NT2/D1 (cell line): ENCODE results near the gene SERPIND1.

ENCODE experiments used
- YY1 ChIP-seq: IDR thresholded peaks from 2 replicates; pipeline ENCODE4 v1.6.1; 2011; ENCODE audit not compliant: insufficient read length, insufficient read depth
- ZNF274 ChIP-seq: IDR thresholded peaks from 2 replicates; pipeline ENCODE4 v1.6.1; 2011; ENCODE audit warnings: mild to moderate bottlenecking, low read depth, low read length

GRCh38 chr22:20762233-20762796, 11.6 kb upstream of the SERPIND1 start:
- TF ChIP-seq YY1 (no peak), ZNF274 (no peak)
